GM12865 (cell line): ENCODE measurements around the gene CUX1.
A peak's percentile ranks its signal among the peaks of the same experiment; 100 is the strongest.
"Not testable (repeated sequence)": the region's sequence is repeated elsewhere in the genome, so short reads cannot be mapped to it uniquely, and the experiment has no call there.

ENCODE experiments used
- DNase-seq: peaks from one replicate; pipeline ENCODE4 v3.0.0; 2010; ENCODE audit warnings: low read depth
- H3K4me3 ChIP-seq: 2 replicates; pipeline ENCODE4 v1.5.1; 2011; ENCODE audit warnings: mild to moderate bottlenecking, low read depth, low read length, control low read depth
- TF ChIP-seq, protein P1 (sequence below): IDR thresholded peaks from 2 replicates; pipeline ENCODE4 v1.5.1; 2011; ENCODE audit warnings: low read length, control low read depth, low read depth, inconsistent platforms; ENCODE audit not compliant: insufficient read depth; ENCODE audit errors: missing control alignments

Gene CUX1

DNA sequence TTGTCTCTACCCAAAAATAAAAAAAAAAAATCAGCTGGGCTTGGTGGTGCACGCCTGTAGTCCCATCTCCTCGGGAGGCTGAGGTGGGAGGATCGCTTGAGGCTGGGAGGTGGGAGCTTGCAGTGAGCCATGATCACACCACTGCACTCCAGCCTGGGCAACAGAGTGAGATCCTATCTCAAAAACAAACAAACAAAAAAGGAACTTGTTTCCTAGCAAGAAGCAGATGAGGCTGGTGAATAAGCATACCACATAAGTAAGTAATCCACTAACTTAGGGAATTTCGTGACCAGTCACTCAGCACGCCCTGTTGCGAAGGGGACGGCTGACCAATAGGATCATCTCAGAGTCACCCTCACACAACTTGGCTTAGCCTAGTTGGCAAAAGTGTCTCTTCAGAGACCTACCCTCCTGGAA is 64.6 kb downstream of the CUX1 start:
- no peak overlapping the region for H3K4me3 ChIP-seq
- no peak for DNase-seq
- TF ChIP-seq, protein P1, sequence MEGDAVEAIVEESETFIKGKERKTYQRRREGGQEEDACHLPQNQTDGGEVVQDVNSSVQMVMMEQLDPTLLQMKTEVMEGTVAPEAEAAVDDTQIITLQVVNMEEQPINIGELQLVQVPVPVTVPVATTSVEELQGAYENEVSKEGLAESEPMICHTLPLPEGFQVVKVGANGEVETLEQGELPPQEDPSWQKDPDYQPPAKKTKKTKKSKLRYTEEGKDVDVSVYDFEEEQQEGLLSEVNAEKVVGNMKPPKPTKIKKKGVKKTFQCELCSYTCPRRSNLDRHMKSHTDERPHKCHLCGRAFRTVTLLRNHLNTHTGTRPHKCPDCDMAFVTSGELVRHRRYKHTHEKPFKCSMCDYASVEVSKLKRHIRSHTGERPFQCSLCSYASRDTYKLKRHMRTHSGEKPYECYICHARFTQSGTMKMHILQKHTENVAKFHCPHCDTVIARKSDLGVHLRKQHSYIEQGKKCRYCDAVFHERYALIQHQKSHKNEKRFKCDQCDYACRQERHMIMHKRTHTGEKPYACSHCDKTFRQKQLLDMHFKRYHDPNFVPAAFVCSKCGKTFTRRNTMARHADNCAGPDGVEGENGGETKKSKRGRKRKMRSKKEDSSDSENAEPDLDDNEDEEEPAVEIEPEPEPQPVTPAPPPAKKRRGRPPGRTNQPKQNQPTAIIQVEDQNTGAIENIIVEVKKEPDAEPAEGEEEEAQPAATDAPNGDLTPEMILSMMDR, result no peak

- TF ChIP-seq, protein P1, result no peak
- no peak overlapping the region for H3K4me3 ChIP-seq
- no peak for DNase-seq
Measured at GRCh38 chr7:101882595-101883564, 65.5 kb downstream of the CUX1 start.

DNA sequence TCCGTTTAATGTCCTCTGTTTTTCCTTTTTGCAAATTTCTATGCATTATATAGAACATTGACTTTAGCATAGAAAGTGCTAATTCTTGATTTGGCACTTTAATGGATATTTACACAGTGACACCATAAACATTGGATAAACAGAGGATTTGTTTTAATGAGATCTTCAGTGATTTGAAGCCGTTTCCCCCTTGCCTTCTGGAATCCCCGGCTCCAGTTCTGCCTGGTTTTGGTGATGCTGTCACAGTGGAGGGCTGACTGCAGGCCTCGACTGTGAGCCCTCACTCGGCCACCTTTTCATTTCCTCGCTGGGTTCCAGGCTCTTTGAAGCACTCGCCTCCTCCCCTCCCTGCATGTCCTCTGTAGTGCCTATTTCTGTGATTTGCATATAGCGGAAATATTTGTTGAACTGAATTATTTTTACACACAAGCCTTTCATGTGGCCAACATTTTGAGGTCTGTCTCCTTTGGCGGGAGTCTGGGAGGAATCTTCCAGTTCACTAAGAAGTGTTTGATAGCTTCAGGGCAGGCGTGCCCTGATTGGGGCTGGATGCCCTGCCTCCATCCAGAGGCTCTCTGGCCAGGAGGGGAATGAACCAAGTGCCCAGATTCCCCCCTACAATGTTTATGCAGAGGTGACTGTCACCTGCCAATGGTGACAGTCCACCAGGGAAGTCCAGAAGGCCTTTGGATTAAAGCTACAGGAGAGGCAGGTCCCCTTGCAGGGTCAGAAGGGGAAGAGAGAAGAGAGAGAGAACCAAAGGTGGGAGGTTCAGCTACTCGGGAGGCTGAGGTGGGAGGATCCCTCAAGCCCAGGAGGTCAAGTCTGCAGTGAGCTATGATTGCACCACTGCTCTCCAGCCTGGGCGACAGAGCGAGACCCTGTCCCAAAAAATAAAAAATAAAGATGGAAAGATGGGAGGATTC is 67.5 kb downstream of the CUX1 start:
- H3K4me3 ChIP-seq, result no peak overlapping the region
- TF ChIP-seq, protein P1, result no peak
- DNase-seq, result peak; percentile 67

DNA sequence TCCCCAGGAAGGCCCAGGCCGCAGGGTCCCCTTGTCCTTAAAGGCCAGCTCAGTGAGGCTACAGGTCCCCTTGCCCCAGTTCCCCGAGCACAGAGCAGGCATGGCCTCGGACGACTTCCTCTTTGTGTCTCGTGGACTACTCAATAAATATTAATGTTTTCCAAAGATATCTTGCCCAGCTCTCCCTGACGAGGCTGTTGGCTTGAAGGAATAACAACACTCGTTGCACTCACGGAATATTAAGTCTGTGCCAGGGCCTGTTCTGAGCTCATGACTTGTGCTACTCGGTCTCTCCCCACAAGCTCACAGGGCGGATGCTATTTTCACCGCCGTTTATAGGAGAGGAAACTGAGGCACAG is 68.2 kb downstream of the CUX1 start:
- no peak overlapping the region for H3K4me3 ChIP-seq
- no peak for DNase-seq
- TF ChIP-seq, protein P1, result no peak

- not testable (repeated sequence) for H3K4me3 ChIP-seq, DNase-seq
Measured at GRCh38 chr7:101887352-101887751, 69.9 kb downstream of the CUX1 start.

DNA sequence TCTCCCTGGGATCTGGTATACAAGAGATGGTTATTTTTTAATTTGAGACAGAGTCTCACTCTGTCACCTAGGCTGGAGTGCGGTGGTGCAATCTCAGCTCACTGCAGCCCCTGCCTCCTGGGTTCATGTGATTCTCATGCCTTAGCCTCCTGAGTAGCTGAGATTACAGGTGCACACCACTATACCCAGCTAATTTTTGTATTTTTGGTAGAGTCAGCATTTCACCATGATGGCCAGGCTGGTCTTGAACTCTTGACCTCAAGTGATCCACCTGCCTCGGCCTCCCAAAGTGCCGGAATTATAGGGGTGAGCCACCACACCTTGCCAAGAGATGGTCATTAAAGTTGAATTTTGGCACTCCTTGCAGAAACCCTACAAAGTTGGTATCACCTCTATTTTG is 71.1 kb downstream of the CUX1 start:
- not testable (repeated sequence) for DNase-seq, H3K4me3 ChIP-seq

DNA sequence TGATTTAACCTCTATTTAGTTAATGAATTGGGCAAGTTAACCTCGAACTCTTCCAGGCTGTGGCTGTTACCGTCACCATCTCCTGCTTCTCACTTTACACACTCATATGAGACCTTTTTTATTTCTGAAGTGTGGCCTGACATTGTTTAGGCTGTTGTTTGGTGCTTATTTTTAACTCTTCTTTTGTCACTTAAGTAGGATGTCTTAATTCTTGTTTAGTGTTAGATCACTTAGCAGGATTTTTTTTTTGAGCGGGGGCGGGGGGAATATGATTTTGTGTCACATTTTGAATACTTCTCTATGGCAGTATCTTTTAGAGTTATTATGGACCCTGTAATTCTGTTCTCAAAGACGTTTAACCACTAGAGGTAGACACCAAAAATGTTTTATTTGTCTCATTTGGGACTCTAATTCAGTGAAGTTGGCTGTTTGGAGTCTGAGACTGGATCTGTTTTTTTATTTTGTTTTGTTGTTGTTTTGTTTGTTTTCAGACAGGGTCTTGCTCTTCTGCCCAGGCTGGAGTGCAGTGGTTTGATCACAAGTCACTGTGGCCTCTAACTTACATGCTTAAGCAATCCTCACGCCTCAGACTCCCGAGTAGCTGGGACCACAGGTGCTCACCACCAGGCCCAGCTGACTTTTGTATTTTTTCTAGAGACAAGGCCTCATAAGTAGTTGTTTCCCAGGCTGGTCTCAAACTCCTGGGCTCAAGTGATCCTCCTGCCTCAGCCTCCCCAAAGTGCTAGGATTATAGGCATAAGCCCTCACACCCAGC is 73.5 kb downstream of the CUX1 start:
- DNase-seq, result no peak
- no peak overlapping the region for H3K4me3 ChIP-seq
- TF ChIP-seq, protein P1, result no peak
